Measurements from ENCODE around the gene SH2D5.

DNA sequence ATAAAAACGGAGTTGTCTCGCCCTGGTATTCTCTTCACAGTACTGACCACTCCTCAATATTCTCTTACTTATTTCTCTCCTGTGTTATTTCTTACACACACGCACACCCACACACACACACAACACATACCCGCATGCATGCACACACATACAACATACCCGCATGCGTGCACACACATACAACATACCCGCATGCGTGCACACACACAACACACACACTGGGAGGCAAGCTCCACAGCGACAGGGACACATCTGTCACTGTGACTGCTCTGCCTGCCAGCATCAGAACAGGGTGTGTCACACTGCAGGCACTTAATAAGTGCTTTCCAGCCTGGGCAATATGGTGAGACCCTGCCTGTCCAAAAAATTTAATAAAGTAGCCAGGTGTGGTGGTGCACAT, 50.5 kb downstream of the SH2D5 start:
- TF ChIP-seq, protein P1, sequence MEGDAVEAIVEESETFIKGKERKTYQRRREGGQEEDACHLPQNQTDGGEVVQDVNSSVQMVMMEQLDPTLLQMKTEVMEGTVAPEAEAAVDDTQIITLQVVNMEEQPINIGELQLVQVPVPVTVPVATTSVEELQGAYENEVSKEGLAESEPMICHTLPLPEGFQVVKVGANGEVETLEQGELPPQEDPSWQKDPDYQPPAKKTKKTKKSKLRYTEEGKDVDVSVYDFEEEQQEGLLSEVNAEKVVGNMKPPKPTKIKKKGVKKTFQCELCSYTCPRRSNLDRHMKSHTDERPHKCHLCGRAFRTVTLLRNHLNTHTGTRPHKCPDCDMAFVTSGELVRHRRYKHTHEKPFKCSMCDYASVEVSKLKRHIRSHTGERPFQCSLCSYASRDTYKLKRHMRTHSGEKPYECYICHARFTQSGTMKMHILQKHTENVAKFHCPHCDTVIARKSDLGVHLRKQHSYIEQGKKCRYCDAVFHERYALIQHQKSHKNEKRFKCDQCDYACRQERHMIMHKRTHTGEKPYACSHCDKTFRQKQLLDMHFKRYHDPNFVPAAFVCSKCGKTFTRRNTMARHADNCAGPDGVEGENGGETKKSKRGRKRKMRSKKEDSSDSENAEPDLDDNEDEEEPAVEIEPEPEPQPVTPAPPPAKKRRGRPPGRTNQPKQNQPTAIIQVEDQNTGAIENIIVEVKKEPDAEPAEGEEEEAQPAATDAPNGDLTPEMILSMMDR (IDR thresholded peaks at IDR 0.05): no peak
- no peak for TF ChIP-seq POLR2A (IDR thresholded peaks at IDR 0.05)
- TF ChIP-seq POLR2AphosphoS5 (IDR thresholded peaks at IDR 0.05): no peak
- TF ChIP-seq EP300 (IDR thresholded peaks at IDR 0.05): no peak
